HG02885 (cell line): ENCODE data around the gene EPO.

Source experiments
- ATAC-seq: cut with Tn5 transposase; IDR thresholded peaks from one replicate; pipeline ENCODE4 v1.9.1; 2021; ENCODE audit warnings: mild to moderate bottlenecking; ENCODE audit not compliant: unreplicated experiment, poor library complexity

Gene EPO

DNA sequence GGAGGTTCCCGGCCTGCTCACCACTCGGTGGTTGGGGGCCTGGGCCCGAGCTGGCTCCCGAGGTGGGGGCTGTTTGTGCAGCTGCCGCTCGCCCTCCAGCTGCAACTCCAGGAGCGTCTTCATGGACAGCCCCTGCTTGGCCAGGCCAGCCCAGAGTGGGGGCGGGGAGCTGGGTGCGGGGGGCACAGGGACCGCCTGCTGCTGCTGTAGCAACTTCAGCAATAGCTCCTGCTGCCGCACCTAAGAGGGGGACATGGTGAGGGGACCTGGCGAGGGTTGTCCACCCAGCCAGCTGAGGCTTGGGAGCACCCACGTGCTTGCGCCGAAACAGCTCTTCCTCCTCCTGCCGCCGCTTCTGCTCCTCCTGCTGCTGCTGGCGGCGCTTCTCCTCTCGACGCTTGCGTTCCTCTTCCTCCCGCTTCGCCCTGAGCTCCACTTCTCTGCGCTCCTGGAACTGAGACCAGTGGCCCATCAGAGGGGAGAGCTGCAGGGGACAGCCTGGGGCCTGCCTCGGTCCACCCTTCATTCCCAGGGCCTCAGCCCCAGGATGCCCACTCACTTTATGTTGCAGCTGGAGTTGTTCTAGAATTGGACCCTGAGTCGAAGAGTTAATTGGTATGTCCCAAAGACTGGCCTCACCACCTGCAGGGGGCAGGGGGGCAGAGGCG lies 37.1 kb upstream of the EPO start:
- no peak for ATAC-seq

DNA sequence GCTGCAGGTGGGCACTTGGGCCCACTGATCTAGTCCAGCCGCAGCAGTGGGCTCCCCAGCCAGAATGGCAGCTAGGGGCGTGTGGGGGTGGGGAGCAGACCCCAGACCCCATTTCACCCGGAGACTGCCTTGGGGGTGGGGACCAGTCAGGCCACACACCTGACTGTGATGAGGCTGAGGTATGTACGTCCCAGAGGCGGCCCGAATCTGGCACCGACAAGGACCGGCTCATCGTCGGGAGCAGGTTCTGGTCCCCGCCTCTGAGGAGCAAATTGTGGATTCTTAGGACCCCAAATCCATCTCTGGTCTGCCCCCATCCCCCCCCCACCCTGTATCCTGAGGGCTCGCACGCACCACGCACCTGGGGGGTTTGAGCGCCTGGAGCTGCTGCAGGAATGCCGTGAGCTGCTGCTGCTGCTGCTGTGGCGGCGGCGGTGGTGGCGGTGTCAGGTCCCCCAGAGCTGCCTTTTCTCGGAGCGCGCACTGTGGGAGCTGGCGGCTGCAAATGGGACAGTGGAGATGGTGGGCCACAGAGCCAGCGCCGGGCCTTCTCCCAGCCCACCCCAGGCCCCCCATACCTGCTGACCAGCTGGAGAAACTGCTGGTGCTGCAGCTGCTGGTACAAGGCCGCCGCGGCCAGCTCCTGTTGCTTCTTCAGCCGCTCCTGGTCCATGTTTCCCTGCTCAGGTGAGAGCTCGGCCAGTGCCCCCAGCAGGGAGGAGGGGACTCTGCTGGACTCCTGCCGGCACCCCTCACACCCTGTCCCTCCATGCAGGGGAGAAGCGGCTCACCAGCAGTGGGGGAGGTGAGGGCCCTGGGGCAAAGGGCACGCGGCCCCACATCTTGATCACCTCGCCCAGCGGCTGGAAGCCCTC lies 36.4 kb upstream of the EPO start:
- no peak for ATAC-seq

DNA sequence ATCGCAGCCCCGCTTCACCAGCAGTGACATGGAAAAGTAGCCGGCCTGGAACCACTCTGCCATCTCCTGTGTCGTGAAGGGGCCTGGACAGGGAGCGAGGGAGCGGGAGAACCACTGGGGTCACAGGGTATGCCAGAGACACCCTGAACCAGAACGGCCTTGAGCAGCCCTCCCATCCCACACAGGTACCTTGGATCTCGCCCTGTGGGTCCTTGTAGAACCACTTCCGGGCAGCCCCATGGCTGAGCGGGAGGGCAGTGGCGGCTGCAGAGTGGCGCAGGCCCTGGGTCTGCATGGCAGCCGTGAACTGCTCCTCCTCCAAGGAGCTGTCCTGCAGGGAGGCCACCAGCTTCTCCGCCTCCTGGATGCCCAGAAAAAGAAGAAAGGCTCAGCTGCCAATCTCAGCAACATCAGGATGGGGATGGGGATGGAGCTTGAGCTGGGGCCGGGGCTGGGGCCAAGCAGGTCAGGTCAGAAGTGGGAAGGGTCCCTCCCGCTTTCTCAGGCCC lies 35.7 kb upstream of the EPO start:
- no peak for ATAC-seq

DNA sequence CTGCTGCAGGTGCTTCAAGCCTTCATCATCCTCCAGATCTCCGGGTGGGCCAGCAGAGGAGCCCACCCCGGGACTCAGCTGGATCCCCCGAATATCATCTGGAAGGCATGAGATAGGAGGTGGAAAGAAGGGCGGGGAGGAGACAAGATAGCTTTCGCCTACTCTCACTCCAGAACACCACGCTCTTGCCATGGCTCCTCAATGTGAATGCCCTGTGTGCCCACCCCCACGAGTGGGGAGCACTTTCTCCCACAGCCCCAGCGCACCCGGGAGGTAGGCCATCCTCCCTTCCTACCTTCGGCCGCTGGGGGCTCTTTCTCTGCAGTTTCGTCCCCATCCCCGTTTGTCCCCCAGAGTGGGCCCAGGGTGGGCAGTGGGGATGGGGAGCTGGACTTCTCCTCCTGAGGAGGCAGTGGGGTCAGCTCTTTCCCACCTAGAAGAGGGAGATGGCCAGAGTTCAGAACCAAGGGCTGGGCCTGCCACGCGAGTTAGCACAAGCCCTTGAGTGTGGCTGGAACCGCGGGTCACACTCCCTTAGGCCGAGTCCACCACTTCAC lies 35.1 kb upstream of the EPO start:
- ATAC-seq, result no peak

- no peak for ATAC-seq
Observed at GRCh38 chr7:100685631-100686145, 34.6 kb upstream of the EPO start.

- ATAC-seq, result no peak
Observed at GRCh38 chr7:100686201-100686821, 34.0 kb upstream of the EPO start.

DNA sequence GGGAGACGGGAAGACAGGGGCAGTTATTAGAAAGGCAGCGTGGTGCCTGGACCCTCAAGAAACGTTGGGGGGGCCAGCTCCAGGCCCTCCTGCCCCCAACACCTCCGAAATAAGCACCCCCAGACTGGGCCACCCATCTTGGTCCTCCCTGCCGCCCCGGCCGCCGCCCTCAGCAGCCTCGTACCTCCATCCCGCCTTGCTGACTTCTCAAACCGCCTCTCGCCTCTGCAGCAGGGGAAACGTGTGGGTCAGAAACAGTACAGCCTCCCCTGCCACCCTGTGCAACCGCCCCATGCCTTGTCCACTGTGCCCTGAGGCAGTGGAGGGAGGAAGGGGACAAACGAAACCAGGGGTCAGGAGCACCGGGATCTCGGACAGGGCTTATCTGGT lies 33.5 kb upstream of the EPO start:
- no peak for ATAC-seq

DNA sequence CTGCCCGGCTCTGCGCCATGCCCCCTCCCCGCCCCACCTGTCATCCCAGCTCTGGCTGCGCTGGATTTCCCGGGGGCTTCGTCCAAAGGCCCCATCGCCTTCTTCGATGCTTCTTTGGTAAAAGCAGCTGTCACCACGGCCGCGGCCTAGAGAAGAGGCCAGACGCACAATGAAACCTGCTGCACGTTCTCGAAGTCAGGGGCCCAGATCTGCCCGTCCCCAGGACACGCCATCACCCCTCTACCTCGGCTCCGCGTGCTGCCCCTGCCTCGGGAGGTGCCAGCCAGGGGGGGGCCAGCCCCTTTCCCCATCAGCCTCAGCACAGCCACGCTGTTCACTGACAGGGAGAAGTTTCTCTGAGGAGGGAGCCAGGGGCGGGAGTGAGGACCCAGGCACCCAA lies 33.0 kb upstream of the EPO start:
- no peak for ATAC-seq

GRCh38 chr7:100687751-100688300 lies 32.4 kb upstream of the EPO start:
- ATAC-seq, result no peak

DNA sequence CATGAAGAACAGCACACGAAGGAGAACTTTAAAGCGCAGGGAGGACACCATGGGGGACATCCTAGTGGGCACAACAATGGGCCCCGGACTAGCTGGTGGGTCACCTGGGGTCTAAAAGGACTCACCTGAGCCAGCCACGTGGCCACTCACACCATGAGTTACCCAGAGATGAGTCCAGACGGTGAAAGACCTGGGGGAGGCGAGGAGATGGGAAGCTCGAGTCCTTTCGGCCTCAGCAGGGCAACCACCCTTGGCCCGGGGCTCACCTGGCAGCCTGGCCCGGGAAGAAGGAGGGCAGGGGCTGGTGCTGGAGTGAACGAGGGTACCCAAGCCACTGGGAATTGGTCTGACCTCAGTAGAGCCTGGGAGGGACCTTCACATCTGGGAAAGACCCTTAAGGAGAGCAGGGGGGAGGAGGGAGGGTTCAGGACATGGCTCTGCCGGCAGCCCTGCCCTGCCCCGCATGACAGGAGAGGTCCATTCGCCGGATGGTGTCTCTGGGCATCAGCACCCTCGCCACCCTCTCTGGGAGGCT lies 31.9 kb upstream of the EPO start:
- ATAC-seq, result no peak

- no peak for ATAC-seq
Observed at GRCh38 chr7:100689230-100690135, 30.8 kb upstream of the EPO start.

GRCh38 chr7:100691676-100692577 lies 28.3 kb upstream of the EPO start:
- peak; percentile 48 for ATAC-seq

GRCh38 chr7:100692578-100692961 lies 27.7 kb upstream of the EPO start:
- ATAC-seq, result no peak

- ATAC-seq, result peak; percentile 21
Observed at GRCh38 chr7:100693312-100694097, 26.8 kb upstream of the EPO start.

DNA sequence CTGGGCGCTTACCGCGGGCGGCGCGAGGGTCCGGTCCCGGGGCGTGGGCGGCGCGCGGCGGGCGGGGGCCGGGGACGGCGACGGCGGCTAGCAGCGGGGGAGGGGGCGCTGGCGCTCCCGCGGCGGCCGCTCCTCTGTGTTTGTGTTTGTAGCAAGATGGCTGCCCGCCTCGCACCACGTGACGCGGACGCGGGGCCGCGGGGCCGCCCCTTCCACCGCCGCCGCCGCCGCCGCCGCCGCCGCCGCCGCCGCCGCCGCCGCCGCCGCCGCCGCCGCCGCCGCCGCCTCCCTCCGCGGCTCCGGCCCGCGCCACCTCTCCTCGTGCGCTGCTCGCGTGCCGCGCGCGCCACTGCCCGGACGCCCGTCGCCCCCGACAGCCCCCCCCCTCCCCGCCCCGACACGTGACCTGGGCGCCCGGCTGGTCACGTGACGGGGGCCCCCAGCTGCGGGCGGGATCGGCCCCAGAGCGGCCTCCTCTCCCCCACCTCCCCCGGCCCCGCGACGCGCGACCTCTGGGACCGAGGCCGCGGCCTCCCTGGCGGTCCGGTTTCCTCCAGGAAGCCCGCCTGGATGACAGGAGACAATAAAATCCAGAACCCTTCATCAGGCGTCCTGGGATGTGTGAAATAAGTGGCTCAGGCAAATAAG lies 26.0 kb upstream of the EPO start, which contains the start of gene GIGYF1:
TSS of gene GIGYF1 (minus strand) at position 153 of the 648 bp plus-strand sequence. CDS start 6,012 bp downstream, outside the sequence.
- peak; percentile 58 for ATAC-seq

GRCh38 chr7:100696123-100696521 lies 24.1 kb upstream of the EPO start:
- ATAC-seq, result no peak

DNA sequence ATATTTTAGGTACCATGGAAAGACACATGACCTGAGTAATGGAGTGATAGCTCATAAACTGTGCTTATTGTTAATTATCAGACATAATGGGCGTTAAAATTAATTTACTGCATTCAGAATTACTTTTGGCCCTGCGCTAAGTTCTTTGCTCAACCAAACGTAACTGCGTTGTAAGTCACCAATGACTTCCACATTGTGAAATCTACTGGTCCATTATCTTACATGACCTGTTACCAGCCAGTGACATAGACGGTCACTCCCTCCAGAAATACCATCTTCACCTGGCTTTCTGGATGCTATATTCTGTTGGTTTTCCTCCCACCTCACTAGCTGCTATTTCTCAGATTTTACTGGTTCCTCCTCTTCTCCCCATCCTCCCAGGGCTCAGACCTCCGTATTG lies 21.2 kb upstream of the EPO start:
- ATAC-seq, result no peak
